ENCODE results near the gene COX7A2L.

DNA sequence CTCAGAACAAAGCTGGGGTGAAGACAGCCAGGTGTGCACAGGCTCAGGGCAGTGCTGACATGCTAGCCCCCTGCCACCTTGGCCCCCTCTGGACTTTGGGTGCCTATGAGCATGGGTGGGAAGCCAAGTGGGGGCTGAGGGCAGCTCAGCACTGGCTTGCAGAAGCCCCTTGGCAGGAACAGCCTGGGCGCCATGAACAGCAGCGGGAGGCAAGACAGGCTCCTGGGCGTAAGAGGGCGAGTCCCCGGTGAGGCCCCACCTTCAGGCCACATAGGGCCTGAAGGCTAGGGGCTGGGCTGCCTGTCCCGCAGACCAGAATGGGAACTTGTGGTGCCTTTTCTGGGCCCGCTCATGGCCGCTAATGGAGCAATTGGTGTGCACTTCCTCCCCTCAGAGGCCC, 47.0 kb upstream of the COX7A2L start:
- TF ChIP-seq CTCF (IDR thresholded peaks at IDR 0.05) (no peak), SIN3A (IDR thresholded peaks at IDR 0.05; ENCODE audit: borderline replicate concordance, insufficient read depth, low read depth, low read length) (no peak), POLR2AphosphoS5 (IDR thresholded peaks at IDR 0.05; ENCODE audit: low read depth, low read length) (no peak), REST (IDR thresholded peaks at IDR 0.05; ENCODE audit: insufficient read depth in 1 of 2, low read depth in 2 of 2, low read length in 1 of 2) (no peak), TCF7L2 (IDR thresholded peaks at IDR 0.05; ENCODE audit: low read depth, low read length) (no peak)

Measured in Panc1 (cell line).